H1 (cell line): ENCODE results near the gene DGKA. TPM values are rescaled to one million over a fixed set of nuclear protein-coding genes. Genes with fewer than 3 reads are reported as not detected.

ENCODE experiments used
- BRCA1 ChIP-seq: IDR thresholded peaks from 2 replicates; pipeline ENCODE4 v1.6.1; 2012; ENCODE audit warnings: low read depth, low read length, improper control_type of control experiment
- CHD7 ChIP-seq: fragments of 300-600 bp; sonication (generic); IDR thresholded peaks from 2 replicates; pipeline ENCODE4 v1.7.1; 2012; ENCODE audit warnings: low read length, moderate library complexity, mild to moderate bottlenecking, inconsistent platforms; ENCODE audit not compliant: insufficient replicate concordance
- E2F6 ChIP-seq: IDR thresholded peaks from 2 replicates; pipeline ENCODE4 v1.6.1; 2012; ENCODE audit warnings: inconsistent platforms
- EGR1 ChIP-seq: IDR thresholded peaks from 2 replicates; pipeline ENCODE4 v1.6.1; 2011; ENCODE audit warnings: low read depth, low read length, borderline replicate concordance
- GTF2F1 ChIP-seq: IDR thresholded peaks from 2 replicates; pipeline ENCODE4 v1.6.1; 2012; ENCODE audit warnings: low read depth, low read length, improper control_type of control experiment, borderline replicate concordance
- HDAC6 ChIP-seq: IDR thresholded peaks from one replicate; pipeline ENCODE4 v1.7.1; 2012; ENCODE audit warnings: low read depth, mild to moderate bottlenecking, inconsistent platforms, low read length, moderate library complexity
- KDM5A ChIP-seq: fragments of 200-600 bp; IDR thresholded peaks from 2 replicates; pipeline ENCODE4 v1.7.1; 2012; ENCODE audit warnings: mild to moderate bottlenecking, low read length, inconsistent platforms, mixed read lengths
- RXRA ChIP-seq: IDR thresholded peaks from 2 replicates; pipeline ENCODE4 v1.6.1; 2011; ENCODE audit warnings: low read depth, mild to moderate bottlenecking, low read length, moderate library complexity; ENCODE audit not compliant: insufficient read depth
- TAF1 ChIP-seq: IDR thresholded peaks from 2 replicates; pipeline ENCODE4 v1.6.1; 2011; ENCODE audit warnings: mild to moderate bottlenecking, low read depth, low read length
- TAF7 ChIP-seq: optimal IDR thresholded peaks from 2 replicates; pipeline ENCODE3; 2011; ENCODE audit warnings: low read depth, mild to moderate bottlenecking, inconsistent platforms, low read length, moderate library complexity, borderline replicate concordance
- TCF12 ChIP-seq: IDR thresholded peaks from 2 replicates; pipeline ENCODE4 v1.6.1; 2011; ENCODE audit warnings: low read depth, mild to moderate bottlenecking, low read length
- ZNF274 ChIP-seq: IDR thresholded peaks from 2 replicates; pipeline ENCODE4 v1.7.0; 2012; ENCODE audit warnings: low read length, borderline replicate concordance; ENCODE audit errors: extremely low read depth
- polyA plus RNA-seq, 7 experiments: library from polyadenylated mRNA; depleted of rRNA in 3 of 7; stranded (reverse) in 5 of 7; unstranded in 2 of 7; fragments of >200 nt in 5 of 7; fragments of 200-250 nt in 2 of 7; gene quantifications; 1 replicate in 5 of 7; 2 replicates in 1 of 7; 4 replicates in 1 of 7; pipeline versions ENCODE4 v1.2.1 to v1.2.3, GENCODE V29; 2011 to 2013; ENCODE audit warnings: missing spikeins in 2 of 7, mixed read lengths in 2 of 7
- total RNA-seq: library from RNA; stranded (reverse); fragmentation: NEBNext Ultra II Directional; extraction: Animal tissue kit (Norgen Biotek cat#: 25700); gene quantifications from 2 replicates; pipeline ENCODE4 v1.2.1, GENCODE V29; 2021

Gene DGKA
- total and polyA plus RNA-seq, 2 of the 8 experiments (the other 6 are each of a cell fraction or from before 2014, with no cell fraction given), result 15.9 to 18.0 TPM

- TF ChIP-seq CHD7 (no peak), GTF2F1 (no peak), TAF1 (no peak), KDM5A (no peak), HDAC6 (no peak), ZNF274 (no peak), E2F6 (no peak), TAF7 (no peak), TCF12 (no peak), EGR1 (no peak), RXRA (no peak), BRCA1 (no peak)
These were observed 37.2 kb upstream of the DGKA start (continued) for GRCh38 chr12:55893723-55894122.
